Endothelial cell of umbilical vein (primary cell): ENCODE results near the gene EML6. TPM values are rescaled to one million over a fixed set of nuclear protein-coding genes. Genes with fewer than 3 reads are reported as not detected.

Experiments
- BruUV-seq: library from RNA; stranded (reverse); fragments of 400-500 nt; replicated peaks from 2 replicates; lab custom pipeline; 2021; lab: Mats Ljungman, UMichigan
- CTCF ChIA-PET: fragments of 300-600, 350-600 bp; sonication (Branson Sonifier 250); formaldehyde crosslinking; loops from one replicate; lab custom pipeline; 2021; ENCODE audit warnings: antibody characterized with exemption, inconsistent platforms; lab: Charles Lee
- POLR2A ChIA-PET: fragments of 300-600, 350-600 bp; sonication (Branson Sonifier 250); formaldehyde crosslinking; loops from one replicate; lab custom pipeline; 2021; ENCODE audit warnings: antibody characterized with exemption, inconsistent platforms; lab: Charles Lee
- DNase-seq: peaks from one replicate; pipeline ENCODE4 v3.0.0-alpha.2; 2011; ENCODE audit warnings: low read depth, low spot score
- FAIRE-seq: peaks from 2 replicates; lab custom pipeline; 2011; peaks lifted over from hg19 to GRCh38; lab: Jason Lieb, UNC
- H2AFZ ChIP-seq: 2 replicates; pipeline ENCODE4 v1.6.0; 2012; ENCODE audit warnings: low read depth, low read length, control low read depth, inconsistent platforms
- H3K27ac ChIP-seq: 2 replicates; pipeline ENCODE4 v1.5.1; 2011; ENCODE audit warnings: low read depth, mild to moderate bottlenecking, control low read depth, low read length, moderate library complexity; ENCODE audit not compliant: insufficient read depth
- H3K27me3 ChIP-seq, 2 experiments: 2 replicates each; pipeline versions ENCODE4 v1.6.0 to v1.6.1; 2011; ENCODE audit warnings: low read length in 2 of 2, mixed read lengths in 1 of 2; ENCODE audit not compliant: control insufficient read depth in 2 of 2, insufficient read depth in 2 of 2
- H3K36me3 ChIP-seq, 2 experiments: 2 replicates in 1 of 2; 3 replicates in 1 of 2; pipeline ENCODE4 v1.5.1; 2011; ENCODE audit warnings: low read length in 2 of 2, mild to moderate bottlenecking in 1 of 2, moderate library complexity in 1 of 2; ENCODE audit not compliant: control insufficient read depth in 2 of 2, insufficient read depth in 2 of 2; ENCODE audit errors: extremely low read depth in 1 of 2
- H3K4me1 ChIP-seq: 3 replicates; pipeline ENCODE4 v1.5.1; 2011; ENCODE audit warnings: mild to moderate bottlenecking, low read length; ENCODE audit not compliant: control insufficient read depth, insufficient read depth; ENCODE audit errors: extremely low read depth
- H3K4me2 ChIP-seq: 2 replicates; pipeline ENCODE4 v1.6.1; 2011; ENCODE audit warnings: low read length, control low read depth, mixed read lengths; ENCODE audit not compliant: insufficient read depth
- H3K4me3 ChIP-seq, 3 experiments: fragments of 200-600 bp in 1 of 3; sonication (generic), shearing (Covaris generic) in 1 of 3; replicated peaks in 1 of 3; 2 replicates each; pipeline ENCODE4 v1.5.1; 2011 to 2016; ENCODE audit warnings: control low read depth in 3 of 3, low read length in 3 of 3, mild to moderate bottlenecking in 2 of 3, inconsistent platforms in 1 of 3, low read depth in 1 of 3, moderate library complexity in 1 of 3; ENCODE audit not compliant: insufficient read depth in 1 of 3
- H3K79me2 ChIP-seq: 2 replicates; pipeline ENCODE4 v1.6.0; 2012; ENCODE audit warnings: low read length, inconsistent platforms; ENCODE audit not compliant: control insufficient read depth, insufficient read depth
- H3K9ac ChIP-seq: replicated peaks from 2 replicates; pipeline ENCODE3; 2011; ENCODE audit warnings: low read length, control low read depth; ENCODE audit not compliant: insufficient read depth; ENCODE audit errors: extremely low read depth
- H3K9me1 ChIP-seq: replicated peaks from 3 replicates; pipeline ENCODE4 v1.6.0; 2011; ENCODE audit warnings: mild to moderate bottlenecking, low read length; ENCODE audit not compliant: control insufficient read depth, insufficient read depth; ENCODE audit errors: extremely low read depth
- H3K9me3 ChIP-seq: replicated peaks from 2 replicates; pipeline ENCODE4 v1.5.1; 2012; ENCODE audit warnings: low read length, inconsistent platforms; ENCODE audit not compliant: control insufficient read depth, insufficient read depth
- H4K20me1 ChIP-seq: replicated peaks from 2 replicates; pipeline ENCODE3; 2011; ENCODE audit warnings: mild to moderate bottlenecking, low read length; ENCODE audit not compliant: control insufficient read depth, insufficient read depth; ENCODE audit errors: extremely low read depth
- CTCF ChIP-seq, 2 donors: IDR thresholded peaks; 1 replicate in 1 of 2; 2 replicates in 1 of 2; pipeline ENCODE4 v1.5.1; 2011; ENCODE audit warnings: low read length in 2 of 2, mild to moderate bottlenecking in 2 of 2, moderate library complexity in 2 of 2, control low read depth in 1 of 2, inconsistent platforms in 1 of 2, low read depth in 1 of 2; ENCODE audit not compliant: insufficient read depth in 1 of 2; ENCODE audit errors: extremely low read depth in 1 of 2
- EZH2 ChIP-seq: IDR thresholded peaks from 2 replicates; pipeline ENCODE4 v1.6.1; 2012; ENCODE audit warnings: borderline replicate concordance, low read depth, mild to moderate bottlenecking, moderate library complexity, low read length, inconsistent platforms; ENCODE audit not compliant: severe bottlenecking
- FOS ChIP-seq: IDR thresholded peaks from 2 replicates; pipeline ENCODE4 v1.6.1; 2011; ENCODE audit warnings: mild to moderate bottlenecking, low read length, moderate library complexity, borderline replicate concordance; ENCODE audit not compliant: insufficient read depth
- GATA2 ChIP-seq: IDR thresholded peaks from 2 replicates; pipeline ENCODE4 v1.7.0; 2011; ENCODE audit warnings: low read depth, mild to moderate bottlenecking, moderate library complexity, mixed read lengths, low read length; ENCODE audit not compliant: insufficient read length, insufficient read depth
- JUN ChIP-seq: IDR thresholded peaks from 2 replicates; pipeline ENCODE4 v1.6.1; 2011; ENCODE audit warnings: borderline replicate concordance, low read depth; ENCODE audit not compliant: insufficient read length, insufficient read depth
- MAX ChIP-seq: IDR thresholded peaks from 2 replicates; pipeline ENCODE4 v1.6.1; 2011; ENCODE audit not compliant: insufficient read depth, insufficient read length
- MYC ChIP-seq: IDR thresholded peaks from one replicate; pipeline ENCODE4 v1.6.1; 2011; ENCODE audit warnings: mild to moderate bottlenecking, low read depth, low read length
- POLR2A ChIP-seq: IDR thresholded peaks from 2 replicates; pipeline ENCODE4 v1.6.1; 2012; ENCODE audit warnings: low read depth, mild to moderate bottlenecking, control low read depth, low read length
- POLR2AphosphoS5 ChIP-seq: IDR thresholded peaks from 2 replicates; pipeline ENCODE4 v1.6.1; 2012; ENCODE audit warnings: low read depth, mild to moderate bottlenecking, control low read depth, low read length, moderate library complexity; ENCODE audit not compliant: insufficient read depth
- dilution Hi-C: fragments of 300-500 bp; cut with MboI; formaldehyde crosslinking; loops from one replicate; pipeline ENCODE4 v1.15.0; 2019; ENCODE audit warnings: low sequenced_read_pairs; ENCODE audit not compliant: extremely low pct_ligation_motif_present
- intact Hi-C: fragments of 100-400 bp; cut with micrococcal nuclease; formaldehyde crosslinking; loops from one replicate; pipeline ENCODE4 v1.10.0; 2022
- polyA plus RNA-seq, 4 experiments: library from polyadenylated mRNA; depleted of rRNA in 3 of 4; stranded (reverse) in 3 of 4; unstranded in 1 of 4; fragments of >200 nt; gene quantifications; 2 replicates each; pipeline versions ENCODE4 v1.2.1 to v1.2.3, GENCODE V29; 2011 to 2012; ENCODE audit warnings: missing spikeins in 1 of 4
- total RNA-seq: library from RNA; stranded (reverse); gene quantifications from 2 replicates; pipeline ENCODE4 v1.2.3, GENCODE V29; 2021

EML6 gene
- total and polyA plus RNA-seq, 2 donors (not counting 3 experiments of a cell fraction or from before 2014, with no cell fraction given), result 0.79 to 2.1 TPM

DNA sequence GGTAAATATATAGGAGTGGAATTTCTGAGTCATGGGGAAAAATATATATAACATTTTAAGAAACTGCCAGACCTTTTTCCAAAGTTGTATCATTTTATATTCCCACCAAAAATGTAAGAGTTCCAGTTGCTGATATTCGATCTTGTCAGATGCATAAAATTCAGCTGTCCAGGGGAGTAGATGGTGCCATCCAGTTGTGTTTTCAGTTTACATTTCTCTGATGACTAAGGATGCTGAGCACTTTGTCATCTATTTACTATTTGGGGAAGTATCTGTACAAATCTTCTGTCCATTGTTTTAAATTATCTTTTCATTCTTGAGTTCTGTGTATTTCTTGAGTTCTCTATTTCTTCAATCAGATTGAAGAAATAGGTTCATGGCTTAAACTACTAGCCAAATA lies 200.7 kb downstream of the EML6 start:
- TF ChIP-seq MAX (no peak), JUN (no peak), FOS (no peak)
- FAIRE-seq, result no peak
- Histone ChIP-seq H3K9me1 (no peaks in the 10 kb centered on the region), H3K9ac (no peak overlapping the region), H3K4me3 (no peak overlapping the region), H4K20me1 (no peaks in the 10 kb centered on the region), H3K79me2 (no peaks in the 10 kb centered on the region), H3K4me2 (no peak overlapping the region), H3K27me3 (peaks cover 9 to 14% of the 10 kb centered on the region in 2 experiments), H3K4me1 (no peaks in the 10 kb centered on the region), H3K36me3 (no peaks in the 10 kb centered on the region), H3K9me3 (no peaks in the 10 kb centered on the region), H2AFZ (no peak overlapping the region), H3K27ac (no peak overlapping the region)
- CTCF ChIA-PET, result interaction anchor here (0.7 to 1.2 kb wide), 2 partner anchors 16 to 25 kb away, joined by 3 read pairs; no protein-coding TSS in a partner anchor
- no TSS peak for BruUV-seq
- dilution Hi-C loops, result no loop called here
- DNase-seq, result no peak
- intact Hi-C loops, result no loop called here
- POLR2A ChIA-PET, result no interaction called here

DNA sequence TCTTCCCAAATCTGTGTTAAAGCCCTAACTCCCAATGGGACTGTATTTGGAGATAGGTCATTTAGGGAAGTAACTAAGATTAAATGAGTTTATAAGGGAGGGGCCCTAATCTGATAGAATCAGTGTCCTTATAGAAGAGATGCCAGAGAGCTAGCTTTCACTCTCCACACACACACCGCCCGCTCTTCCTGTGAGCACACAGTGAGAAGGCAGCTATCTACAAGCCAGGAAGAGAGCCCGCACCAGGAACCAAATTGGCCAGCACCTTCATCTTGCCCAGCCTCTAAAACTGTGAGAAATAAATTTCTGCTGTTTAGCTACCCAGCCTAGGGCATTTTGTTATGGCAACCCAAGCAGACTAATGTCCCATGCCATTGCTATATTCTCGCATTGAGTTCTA lies 201.6 kb downstream of the EML6 start:
- Histone ChIP-seq H3K9me1 (no peaks in the 10 kb centered on the region), H3K4me2 (no peak overlapping the region), H3K4me1 (no peaks in the 10 kb centered on the region), H4K20me1 (no peaks in the 10 kb centered on the region), H2AFZ (no peak overlapping the region), H3K27ac (no peak overlapping the region), H3K9ac (no peak overlapping the region), H3K4me3 (no peak overlapping the region), H3K79me2 (no peaks in the 10 kb centered on the region), H3K9me3 (no peaks in the 10 kb centered on the region), H3K27me3 (peaks cover 9 to 11% of the 10 kb centered on the region in 2 experiments), H3K36me3 (no peaks in the 10 kb centered on the region)
- intact Hi-C loops (no loop called here), dilution Hi-C loops (no loop called here)
- FAIRE-seq, result no peak
- TF ChIP-seq POLR2AphosphoS5 (no peak), EZH2 (no peak), FOS (no peak), MYC (no peak), MAX (no peak), CTCF (IDR thresholded peaks at IDR 0.05; ENCODE audit: extremely low read depth in 1 of 2, insufficient read depth in 1 of 2, low read depth in 1 of 2, low read length in 2 of 2) (no peak), POLR2A (no peak), JUN (no peak), GATA2 (no peak)
- ChIA-PET CTCF (interaction anchor here (1.4 kb wide), 1 partner anchor 14 kb away, joined by 4 read pairs; no protein-coding TSS in a partner anchor), POLR2A (no interaction called here)
- no TSS peak for BruUV-seq
- DNase-seq, result no peak
